Astrocyte (in vitro differentiated cells and primary cell): ENCODE measurements around the gene MOB1B. TPM values are rescaled to one million over a fixed set of nuclear protein-coding genes. Genes with fewer than 3 reads are reported as not detected.

ENCODE experiments used
- DNase-seq: peaks from one replicate; pipeline ENCODE4 v3.0.0-alpha.2; 2010; ENCODE audit warnings: low read depth
- FAIRE-seq: peaks from 2 replicates; lab custom pipeline; 2011; peaks lifted over from hg19 to GRCh38; lab: Jason Lieb, UNC
- H2AFZ ChIP-seq: 2 replicates; pipeline ENCODE4 v1.6.0; 2012; ENCODE audit warnings: low read depth, low read length, inconsistent platforms
- H3K27ac ChIP-seq: 2 replicates; pipeline ENCODE4 v1.5.1; 2011; ENCODE audit warnings: low read depth, low read length, inconsistent platforms
- H3K27me3 ChIP-seq: 2 replicates; pipeline ENCODE4 v1.6.0; 2011; ENCODE audit warnings: low read length, inconsistent platforms; ENCODE audit not compliant: insufficient read depth
- H3K36me3 ChIP-seq: 2 replicates; pipeline ENCODE4 v1.5.1; 2011; ENCODE audit warnings: low read length, inconsistent platforms; ENCODE audit not compliant: insufficient read depth
- H3K4me1 ChIP-seq: 2 replicates; pipeline ENCODE4 v1.5.1; 2011; ENCODE audit warnings: low read length, inconsistent platforms; ENCODE audit not compliant: insufficient read depth
- H3K4me2 ChIP-seq: 2 replicates; pipeline ENCODE4 v1.6.0; 2012; ENCODE audit warnings: low read length, inconsistent platforms
- H3K4me3 ChIP-seq: 2 replicates; pipeline ENCODE4 v1.5.1; 2011; ENCODE audit warnings: low read depth, mild to moderate bottlenecking, low read length, inconsistent platforms; ENCODE audit not compliant: insufficient read depth
- H3K79me2 ChIP-seq: 2 replicates; pipeline ENCODE4 v1.6.0; 2012; ENCODE audit warnings: mild to moderate bottlenecking, low read length, inconsistent platforms; ENCODE audit not compliant: insufficient read depth
- H3K9ac ChIP-seq: 2 replicates; pipeline ENCODE4 v1.6.0; 2012; ENCODE audit warnings: mild to moderate bottlenecking, low read length, inconsistent platforms
- H3K9me3 ChIP-seq: 2 replicates; pipeline ENCODE4 v1.5.1; 2012; ENCODE audit warnings: low read depth, mild to moderate bottlenecking, low read length, inconsistent platforms; ENCODE audit not compliant: insufficient read depth
- H4K20me1 ChIP-seq: 2 replicates; pipeline ENCODE4 v1.6.0; 2012; ENCODE audit warnings: low read length, inconsistent platforms; ENCODE audit not compliant: insufficient read depth
- H3K27ac Mint-ChIP-seq: one replicate; pipeline ENCODE4 v1.8.0; 2021; ENCODE audit warnings: mild to moderate bottlenecking, mixed read lengths; ENCODE audit not compliant: unreplicated experiment
- H3K27me3 Mint-ChIP-seq: one replicate; pipeline ENCODE4 v1.8.0; 2021; ENCODE audit warnings: low read depth, mixed read lengths; ENCODE audit not compliant: unreplicated experiment
- H3K36me3 Mint-ChIP-seq: one replicate; pipeline ENCODE4 v1.8.0; 2021; ENCODE audit warnings: low read depth, mixed read lengths; ENCODE audit not compliant: unreplicated experiment
- H3K4me1 Mint-ChIP-seq: one replicate; pipeline ENCODE4 v1.8.0; 2021; ENCODE audit warnings: low read depth, mixed read lengths; ENCODE audit not compliant: unreplicated experiment
- H3K4me3 Mint-ChIP-seq: one replicate; pipeline ENCODE4 v1.8.0; 2021; ENCODE audit warnings: mild to moderate bottlenecking, moderate library complexity, mixed read lengths; ENCODE audit not compliant: unreplicated experiment
- H3K9me3 Mint-ChIP-seq: one replicate; pipeline ENCODE4 v1.8.0; 2021; ENCODE audit warnings: mild to moderate bottlenecking, mixed read lengths; ENCODE audit not compliant: unreplicated experiment
- CTCF ChIP-seq: IDR thresholded peaks from 2 replicates; pipeline ENCODE4 v1.5.1; 2011; ENCODE audit warnings: low read depth, mild to moderate bottlenecking, inconsistent platforms, low read length, moderate library complexity; ENCODE audit not compliant: insufficient read depth
- EZH2 ChIP-seq: IDR thresholded peaks from 2 replicates; pipeline ENCODE4 v1.6.1; 2012; ENCODE audit warnings: mild to moderate bottlenecking, low read length, inconsistent platforms; ENCODE audit not compliant: insufficient read depth
- total RNA-seq: library from RNA; stranded (reverse); gene quantifications from 2 replicates; pipeline ENCODE4 v1.2.1, GENCODE V29; 2021

MOB1B gene
- total RNA-seq, 1 donor from 2014 or later, result 40.6 TPM

GRCh38 chr4:70976252-70976651 lies 74.1 kb downstream of the MOB1B start:
- Histone ChIP-seq H4K20me1 (peaks cover 4% of the 10 kb centered on the region), H3K4me1 (no peaks in the 10 kb centered on the region), H3K4me3 (no peak overlapping the region), H3K79me2 (no peaks in the 10 kb centered on the region), H3K9me3 (no peaks in the 10 kb centered on the region), H3K27ac (no peak overlapping the region), H3K27me3 (no peaks in the 10 kb centered on the region), H3K4me2 (no peak overlapping the region), H2AFZ (no peak overlapping the region), H3K36me3 (peaks cover 12% of the 10 kb centered on the region), H3K9ac (no peak overlapping the region)
- Mint-ChIP-seq H3K36me3 (peaks cover 6% of the 10 kb centered on the region), H3K4me1 (no peaks in the 10 kb centered on the region), H3K9me3 (no peaks in the 10 kb centered on the region), H3K4me3 (no peak overlapping the region), H3K27me3 (no peaks in the 10 kb centered on the region), H3K27ac (no peak overlapping the region)
- no peak for FAIRE-seq
- TF ChIP-seq EZH2 (no peak), CTCF (no peak)
- no peak for DNase-seq

DNA sequence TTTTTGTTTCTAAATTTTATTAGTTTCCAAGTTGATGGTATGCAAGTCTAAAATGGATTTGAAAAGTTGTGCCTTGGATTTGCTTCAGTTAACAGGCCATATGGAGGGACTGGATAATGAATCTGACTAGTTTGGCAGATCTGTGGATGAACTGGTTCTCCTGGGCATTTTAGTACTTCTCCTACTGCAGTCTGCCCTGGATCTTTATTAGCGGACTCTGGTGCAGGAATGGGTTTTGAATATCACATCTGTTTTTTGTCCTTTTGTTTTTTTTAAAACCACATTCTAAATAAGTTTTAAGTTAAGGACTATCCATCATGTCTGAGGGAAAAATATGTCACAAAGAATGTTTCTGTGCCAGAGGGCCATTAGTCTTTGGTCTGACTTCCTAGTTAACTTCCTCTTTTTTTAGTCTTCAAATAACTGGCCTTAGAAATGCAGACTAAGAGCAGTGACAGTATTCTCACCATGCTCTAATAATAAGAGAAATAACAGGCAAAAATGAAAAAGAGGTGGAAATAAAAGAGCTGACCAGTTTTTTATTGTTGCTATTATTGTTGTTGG lies 77.4 kb downstream of the MOB1B start:
- Histone ChIP-seq H3K4me2 (no peak overlapping the region), H2AFZ (no peak overlapping the region), H3K4me1 (no peaks in the 10 kb centered on the region), H3K36me3 (peaks cover 7% of the 10 kb centered on the region), H3K9ac (no peak overlapping the region), H3K27me3 (no peaks in the 10 kb centered on the region), H3K27ac (no peak overlapping the region), H3K4me3 (no peak overlapping the region), H4K20me1 (no peaks in the 10 kb centered on the region), H3K79me2 (no peaks in the 10 kb centered on the region), H3K9me3 (no peaks in the 10 kb centered on the region)
- DNase-seq (peak; percentile 32), FAIRE-seq (no peak)
- Mint-ChIP-seq H3K4me3 (no peak overlapping the region), H3K36me3 (peaks cover 6% of the 10 kb centered on the region), H3K27me3 (no peaks in the 10 kb centered on the region), H3K9me3 (no peaks in the 10 kb centered on the region), H3K27ac (no peak overlapping the region), H3K4me1 (no peaks in the 10 kb centered on the region)
- TF ChIP-seq EZH2, result no peak
- TF ChIP-seq CTCF, result no peak

DNA sequence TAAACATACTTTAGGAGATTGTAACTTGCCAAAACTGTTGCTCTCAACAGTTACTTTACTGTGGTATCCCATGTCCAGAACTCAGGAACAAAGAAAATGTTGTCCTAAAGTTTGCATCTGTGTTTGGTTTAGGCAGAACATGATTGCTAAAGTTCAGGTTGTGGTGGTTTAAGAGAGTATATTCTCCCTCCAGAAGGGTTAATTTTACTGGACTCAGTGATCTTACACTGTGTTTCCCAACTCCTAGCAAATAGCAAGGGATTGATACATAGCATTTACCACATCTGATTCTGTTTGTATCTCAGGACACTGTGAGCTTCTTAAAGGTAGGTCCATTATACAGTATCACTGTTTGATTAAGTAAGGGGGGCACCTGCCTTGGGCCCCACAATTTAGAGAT lies 78.0 kb downstream of the MOB1B start:
- no peaks in the 10 kb centered on the region for H3K4me1 Mint-ChIP-seq
- H2AFZ ChIP-seq, result no peak overlapping the region
- no peaks in the 10 kb centered on the region for H3K27me3 ChIP-seq
- H3K36me3 ChIP-seq, result peaks cover 3% of the 10 kb centered on the region
- peaks cover 6% of the 10 kb centered on the region for H3K36me3 Mint-ChIP-seq
- TF ChIP-seq CTCF (no peak), EZH2 (no peak)
- no peak overlapping the region for H3K4me3 Mint-ChIP-seq
- H3K4me2 ChIP-seq, result no peak overlapping the region
- H4K20me1 ChIP-seq, result no peaks in the 10 kb centered on the region
- no peaks in the 10 kb centered on the region for H3K27me3 Mint-ChIP-seq
- no peak for FAIRE-seq
- no peaks in the 10 kb centered on the region for H3K9me3 ChIP-seq
- no peak overlapping the region for H3K27ac ChIP-seq
- H3K9me3 Mint-ChIP-seq, result no peaks in the 10 kb centered on the region
- no peak overlapping the region for H3K27ac Mint-ChIP-seq
- H3K4me3 ChIP-seq, result no peak overlapping the region
- no peak for DNase-seq
- H3K4me1 ChIP-seq, result no peaks in the 10 kb centered on the region
- H3K9ac ChIP-seq, result no peak overlapping the region
- H3K79me2 ChIP-seq, result no peaks in the 10 kb centered on the region
